Motor neuron (in vitro differentiated cells): ENCODE results near the gene HORMAD2. TPM values are rescaled to one million over a fixed set of nuclear protein-coding genes. Genes with fewer than 3 reads are reported as not detected.

Experiments
- ATAC-seq, 8 experiments: fragments of 200-7000 bp; cut with Tn5 transposase; replicated peaks in 6 of 8; 2 replicates each; pipeline ENCODE4 v1.8.0; 2021; ENCODE audit warnings: mild to moderate bottlenecking in 8 of 8, moderate library complexity in 8 of 8
- H3K27ac ChIP-seq, 2 donors: fragments of 250-450 bp; sonication (Bioruptor Pico); 2 replicates each; pipeline ENCODE4 v1.9.0; 2021; ENCODE audit warnings: antibody characterized with exemption in 2 of 2, mild to moderate bottlenecking in 2 of 2, moderate library complexity in 1 of 2
- H3K4me1 ChIP-seq, 2 donors: fragments of 250-450 bp; sonication (Bioruptor Pico); replicated peaks in 1 of 2; 2 replicates each; pipeline ENCODE4 v1.6.1; 2021; ENCODE audit warnings: antibody characterized with exemption in 2 of 2, mild to moderate bottlenecking in 2 of 2, moderate library complexity in 1 of 2
- H3K4me3 ChIP-seq, 5 donors: fragments of 250-450 bp; sonication (Bioruptor Pico); 2 replicates each; pipeline ENCODE4 v1.9.0; 2021; ENCODE audit warnings: antibody characterized with exemption in 5 of 5, mild to moderate bottlenecking in 5 of 5, moderate library complexity in 4 of 5
- WGBS, 10 experiments: fragments of 450-650 bp; shearing (Covaris generic); methylation state at CpG; one replicate each; pipeline ENCODE4 v1.0.0; 2022; 5-methylcytosine and 5-hydroxymethylcytosine counted together
- in situ Hi-C, 9 experiments: fragments of 400-800 bp; cut with MboI; loops; one replicate each; pipeline ENCODE4 v1.15.0; 2021; ENCODE audit warnings: low sequenced_read_pairs in 9 of 9, low pct_unique_long_range_greater_than_20kb in 2 of 9; ENCODE audit not compliant: unreplicated experiment in 9 of 9
- total RNA-seq, 8 experiments: library from RNA; unstranded; fragments of 300-600 nt; gene quantifications; 2 replicates each; pipeline versions ENCODE4 v1.2.3 to v1.2.4, GENCODE V29; 2022

Gene HORMAD2
- total RNA-seq, 8 experiments from 2014 or later: 0.11 to 0.23 (median 0.13) TPM; not detected in 5

GRCh38 chr22:30226192-30226832 is 146.0 kb downstream of the HORMAD2 start:
- Histone ChIP-seq H3K27ac (no peak overlapping the region), H3K4me1 (peaks cover 16 to 17% of the 10 kb centered on the region in 2 donors), H3K4me3 (no peak overlapping the region)
- WGBS, 10 experiments: 88 to 99% (median 91%) methylated on average over 2 to 8 of the region's 11 CpGs; no CpG with 5 or more reads in 4 of the 10 experiments
- no peak for ATAC-seq
- in situ Hi-C loops: loop anchor here in 1 of 9 experiments (25.0 kb wide), 1 partner anchor 114 kb away; no protein-coding TSS in a partner anchor

Other genes with a start within 250 kb of the HORMAD2 start
- 10 to 100 TPM; 17.8 to 70.7 (median 35.2) TPM for gene ASCC2, start 242.2 kb upstream of the HORMAD2 start, total RNA-seq
- gene MTMR3, start 197.3 kb upstream of the HORMAD2 start, total RNA-seq: 10 to 100 TPM; 16.9 to 50.3 (median 21.6) TPM
- gene LIF, start 166.3 kb downstream of the HORMAD2 start, total RNA-seq: 10 to 100 TPM in 2 of 8 experiments, 1 to 10 TPM in 4, under 1 TPM in 2; 0.81 to 14.8 (median 4.3) TPM
- under 1 TPM in 5 of 8 experiments, not detected in 3; 0.08 to 0.71 (median 0.23) TPM for gene OSM, start 186.4 kb downstream of the HORMAD2 start, total RNA-seq
- 10 to 100 TPM in 2 of 8 experiments, 1 to 10 TPM in 6; 1.7 to 13.6 (median 7.0) TPM for gene CASTOR1, start 209.0 kb downstream of the HORMAD2 start, total RNA-seq
- 10 to 100 TPM in 5 of 8 experiments, 1 to 10 TPM in 3; 5.8 to 17.8 (median 10.6) TPM for gene TBC1D10A, start 246.5 kb downstream of the HORMAD2 start, total RNA-seq